Measurements from ENCODE around the gene TBXAS1.

Gene TBXAS1

GRCh38 chr7:139798221-139798620, 30.8 kb upstream of the TBXAS1 start:
- Histone ChIP-seq H3K9ac (ENCODE audit: low read length) (peak overlapping the region; percentile 73), H3K27ac (ENCODE audit: low read length) (peak overlapping the region; percentile 94), H3K36me3 (replicated peaks; ENCODE audit: insufficient read depth, low read length) (no peaks in the 10 kb centered on the region), H3K4me3 (ENCODE audit: low read length) (peak overlapping the region; percentile 42), H2AFZ (ENCODE audit: low read length) (peak overlapping the region; percentile 50), H4K20me1 (ENCODE audit: insufficient read depth, low read length) (no peaks in the 10 kb centered on the region), H3K27me3 (replicated peaks; ENCODE audit: insufficient read depth, low read length) (no peaks in the 10 kb centered on the region), H3K4me1 (ENCODE audit: low read length) (peaks cover 27% of the 10 kb centered on the region), H3K9me2 (replicated peaks; ENCODE audit: insufficient read depth, low read length) (no peaks in the 10 kb centered on the region), H3K79me2 (ENCODE audit: low read length) (no peaks in the 10 kb centered on the region), H3K9me3 (replicated peaks; ENCODE audit: insufficient read depth, low read length) (no peaks in the 10 kb centered on the region), H3K4me2 (ENCODE audit: low read depth, low read length) (peak overlapping the region; percentile 78), H3F3A (ENCODE audit: insufficient read depth, low read length) (peaks cover 18% of the 10 kb centered on the region)
- peak; percentile 97 for DNase-seq
- TF ChIP-seq EZH2 (optimal IDR thresholded peaks at IDR 0.05; ENCODE audit: low read depth, low read length), result no peak
- TF ChIP-seq EZH2phosphoT487 (IDR thresholded peaks at IDR 0.05; ENCODE audit: low read length), result no peak
- no peak for TF ChIP-seq CTCF (IDR thresholded peaks at IDR 0.05; ENCODE audit: low read length)

- Histone ChIP-seq H4K20me1 (ENCODE audit: insufficient read depth, low read length) (no peaks in the 10 kb centered on the region), H3K9ac (ENCODE audit: low read length) (peak overlapping the region; percentile 73), H3K27me3 (replicated peaks; ENCODE audit: insufficient read depth, low read length) (no peaks in the 10 kb centered on the region), H3K4me2 (ENCODE audit: low read depth, low read length) (peak overlapping the region; percentile 78), H3K4me1 (ENCODE audit: low read length) (peaks cover 27% of the 10 kb centered on the region), H3K9me2 (replicated peaks; ENCODE audit: insufficient read depth, low read length) (no peaks in the 10 kb centered on the region), H3K79me2 (ENCODE audit: low read length) (no peaks in the 10 kb centered on the region), H3K36me3 (replicated peaks; ENCODE audit: insufficient read depth, low read length) (no peaks in the 10 kb centered on the region), H3K9me3 (replicated peaks; ENCODE audit: insufficient read depth, low read length) (no peaks in the 10 kb centered on the region), H3K4me3 (ENCODE audit: low read length) (peak overlapping the region; percentile 42), H2AFZ (ENCODE audit: low read length) (peak overlapping the region; percentile 50), H3F3A (ENCODE audit: insufficient read depth, low read length) (peaks cover 18% of the 10 kb centered on the region), H3K27ac (ENCODE audit: low read length) (peak overlapping the region; percentile 94)
- peak; percentile 41 for DNase-seq
- TF ChIP-seq EZH2 (optimal IDR thresholded peaks at IDR 0.05; ENCODE audit: low read depth, low read length) (no peak), EZH2phosphoT487 (IDR thresholded peaks at IDR 0.05; ENCODE audit: low read length) (no peak), CTCF (IDR thresholded peaks at IDR 0.05; ENCODE audit: low read length) (no peak)
Observed at GRCh38 chr7:139798892-139799291, 30.2 kb upstream of the TBXAS1 start.

GRCh38 chr7:139799586-139799985, 29.5 kb upstream of the TBXAS1 start:
- no peaks in the 10 kb centered on the region for H3K79me2 ChIP-seq (ENCODE audit: low read length)
- H3K4me1 ChIP-seq (ENCODE audit: low read length), result peaks cover 27% of the 10 kb centered on the region
- no peaks in the 10 kb centered on the region for H3K27me3 ChIP-seq (replicated peaks; ENCODE audit: insufficient read depth, low read length)
- no peaks in the 10 kb centered on the region for H3K9me3 ChIP-seq (replicated peaks; ENCODE audit: insufficient read depth, low read length)
- H3K27ac ChIP-seq (ENCODE audit: low read length), result peak overlapping the region; percentile 94; the same call in 1 of the 2 replicates
- H3K4me3 ChIP-seq (ENCODE audit: low read length), result no peak overlapping the region
- TF ChIP-seq EZH2 (optimal IDR thresholded peaks at IDR 0.05; ENCODE audit: low read depth, low read length) (no peak), EZH2phosphoT487 (IDR thresholded peaks at IDR 0.05; ENCODE audit: low read length) (no peak), CTCF (IDR thresholded peaks at IDR 0.05; ENCODE audit: low read length) (no peak)
- no peaks in the 10 kb centered on the region for H3K36me3 ChIP-seq (replicated peaks; ENCODE audit: insufficient read depth, low read length)
- no peak overlapping the region for H3K9ac ChIP-seq (ENCODE audit: low read length)
- H4K20me1 ChIP-seq (ENCODE audit: insufficient read depth, low read length), result no peaks in the 10 kb centered on the region
- peaks cover 18% of the 10 kb centered on the region for H3F3A ChIP-seq (ENCODE audit: insufficient read depth, low read length)
- H3K9me2 ChIP-seq (replicated peaks; ENCODE audit: insufficient read depth, low read length), result no peaks in the 10 kb centered on the region
- H2AFZ ChIP-seq (ENCODE audit: low read length), result 0 out of 2 replicates have a peak overlapping the region, but pooled peaks have one; percentile 50
- H3K4me2 ChIP-seq (ENCODE audit: low read depth, low read length), result peak overlapping the region; percentile 78; the same call in 1 of the 2 replicates
- no peak for DNase-seq
